ENCODE measurements around the gene FAM53B.
A peak's percentile ranks its signal among the peaks of the same experiment; 100 is the strongest.

FAM53B gene

DNA sequence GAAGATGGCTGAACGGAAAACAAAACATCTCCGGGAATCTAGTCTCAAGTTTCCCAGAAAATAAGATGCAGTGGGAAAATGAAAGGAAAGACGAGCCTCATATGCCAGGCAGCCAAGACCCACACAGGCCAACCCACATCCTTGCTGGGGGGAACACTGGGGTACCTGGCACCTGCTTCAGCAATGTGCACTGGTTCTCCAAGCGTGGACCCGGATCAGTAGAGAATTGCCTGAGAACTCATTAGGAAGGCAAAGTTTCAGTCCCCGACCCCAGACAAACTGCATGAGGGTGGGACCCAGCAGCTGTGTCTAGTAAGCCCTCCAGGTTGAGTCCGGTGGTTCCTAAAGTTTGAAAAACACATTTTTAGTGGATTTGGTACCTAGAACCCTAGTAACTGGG is 18.4 kb downstream of the FAM53B start:
- Histone ChIP-seq H3K4me2 (peak overlapping the region; percentile 79 to 92 (median 86)), H4K20me1 (peaks cover 0 to 62% (median 26%) of the 10 kb centered on the region in 11 experiments; a peak in 13 of 22 replicates), H3K4me3 (no peak overlapping the region), H3K9ac (0 out of 22 replicates have a peak overlapping the region, but pooled peaks of 1 of the 11 experiments have one; percentile 77), H3K36me3 (peaks cover 0 to 23% (median 0%) of the 10 kb centered on the region in 11 experiments; a peak in 5 of 22 replicates), H3K27me3 (no peaks in the 10 kb centered on the region), H3K9me3 (replicated peaks in 1 of 11) (no peaks in the 10 kb centered on the region), H3K4me1 (peaks cover 96 to 100% (median 100%) of the 10 kb centered on the region in 10 experiments), H3K27ac (peak overlapping the region in 4 of 11 experiments; percentile 75 to 93 (median 76); a peak in 9 of 22 replicates)
- no peak for TF ChIP-seq Cebpa-rat (IDR thresholded peaks at IDR 0.05)

- peak overlapping the region in 9 of 11 experiments; percentile 13 to 77 (median 68); a peak in 12 of 22 replicates for H3K9ac ChIP-seq
- no peak for TF ChIP-seq Cebpa-rat (IDR thresholded peaks at IDR 0.05)
- peaks cover 96 to 100% (median 99%) of the 10 kb centered on the region in 10 experiments for H3K4me1 ChIP-seq
- H3K9me3 ChIP-seq (replicated peaks in 1 of 11), result no peaks in the 10 kb centered on the region
- peaks cover 0 to 58% (median 30%) of the 10 kb centered on the region in 11 experiments; a peak in 13 of 22 replicates for H4K20me1 ChIP-seq
- H3K4me2 ChIP-seq, result peak overlapping the region; percentile 79 to 92 (median 86)
- peaks cover 0 to 23% (median 0%) of the 10 kb centered on the region in 11 experiments; a peak in 4 of 22 replicates for H3K36me3 ChIP-seq
- no peak overlapping the region for H3K4me3 ChIP-seq
- peak overlapping the region; percentile 59 to 93 (median 76); a peak in 19 of 22 replicates for H3K27ac ChIP-seq
- H3K27me3 ChIP-seq, result no peaks in the 10 kb centered on the region
Observed at GRCh38 chr10:124725171-124725631, 19.0 kb downstream of the FAM53B start.

DNA sequence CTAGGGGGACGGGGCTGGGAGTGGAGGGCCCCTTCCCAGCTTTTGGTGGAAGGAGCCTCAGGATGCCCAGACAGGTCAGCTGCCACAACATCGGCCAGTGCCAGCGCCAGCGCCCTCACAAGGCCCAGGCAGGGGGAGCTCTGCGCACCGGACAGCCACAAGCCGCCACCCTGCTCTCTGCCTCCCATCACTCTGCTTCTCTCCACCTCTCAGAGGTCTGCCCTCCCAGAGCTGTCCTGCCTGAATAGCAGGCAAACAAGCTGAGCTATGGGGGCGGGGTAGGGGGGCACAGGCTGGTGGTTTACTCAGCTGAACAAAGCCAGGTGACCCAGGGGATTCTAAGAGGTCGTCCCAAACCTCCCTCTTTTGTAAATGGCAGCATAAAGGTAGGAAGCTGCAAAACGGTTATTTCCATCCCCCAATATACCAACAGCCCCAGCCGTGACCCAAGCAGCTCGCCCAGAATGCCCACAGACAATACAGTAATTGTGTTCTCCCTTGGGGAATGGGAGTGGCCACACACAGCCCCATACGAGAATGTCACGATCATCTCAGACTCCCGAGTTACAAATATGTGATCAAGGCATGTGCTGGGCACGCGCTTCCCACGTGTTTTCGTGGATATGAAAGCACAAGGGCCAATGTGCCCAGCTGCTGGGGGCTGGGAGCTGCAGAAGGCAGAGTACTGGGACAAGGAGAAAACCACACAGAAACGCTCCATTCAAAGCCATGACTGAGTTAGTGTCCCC is 19.7 kb downstream of the FAM53B start:
- TF ChIP-seq Cebpa-rat (IDR thresholded peaks at IDR 0.05), result no peak
- H3K4me3 ChIP-seq, result no peak overlapping the region
- no peaks in the 10 kb centered on the region for H3K27me3 ChIP-seq
- H3K27ac ChIP-seq, result peak overlapping the region; percentile 59 to 93 (median 76); a peak in 21 of 22 replicates
- H3K4me2 ChIP-seq, result peak overlapping the region; percentile 79 to 92 (median 86)
- peak overlapping the region; percentile 63 to 77 (median 68) for H3K9ac ChIP-seq
- peaks cover 96 to 100% (median 99%) of the 10 kb centered on the region in 10 experiments for H3K4me1 ChIP-seq
- H3K9me3 ChIP-seq (replicated peaks in 1 of 11), result no peaks in the 10 kb centered on the region
- H3K36me3 ChIP-seq, result peaks cover 0 to 16% (median 0%) of the 10 kb centered on the region in 11 experiments; a peak in 4 of 22 replicates
- peaks cover 0 to 54% (median 30%) of the 10 kb centered on the region in 11 experiments; a peak in 13 of 22 replicates for H4K20me1 ChIP-seq

DNA sequence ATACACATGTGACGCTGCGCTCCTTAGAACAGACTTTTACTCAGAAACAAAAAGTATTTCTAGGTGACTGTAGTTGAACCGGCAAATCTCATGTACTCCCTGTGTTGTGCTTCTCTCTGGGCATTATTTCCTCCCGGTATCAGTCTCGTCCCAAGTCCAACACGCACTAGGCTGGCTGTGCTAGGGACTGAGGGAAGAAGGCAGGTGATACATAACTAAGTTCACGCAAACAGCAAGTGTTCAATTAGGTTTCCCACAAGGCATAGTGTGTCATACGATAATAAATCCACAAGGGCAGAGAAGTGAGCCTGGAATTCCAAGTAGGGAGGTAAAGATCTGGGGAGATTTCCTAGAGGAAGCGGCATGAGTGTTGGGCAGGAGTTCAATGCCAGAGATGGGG is 20.4 kb downstream of the FAM53B start:
- H4K20me1 ChIP-seq, result peaks cover 0 to 54% (median 31%) of the 10 kb centered on the region in 11 experiments; a peak in 14 of 22 replicates
- TF ChIP-seq Cebpa-rat (IDR thresholded peaks at IDR 0.05), result no peak
- H3K27ac ChIP-seq, result peak overlapping the region; percentile 59 to 93 (median 76)
- H3K4me2 ChIP-seq, result peak overlapping the region; percentile 79 to 92 (median 86)
- no peaks in the 10 kb centered on the region for H3K27me3 ChIP-seq
- 0 out of 20 replicates have a peak overlapping the region, but pooled peaks of 1 of the 10 experiments have one; percentile 1 for H3K4me3 ChIP-seq
- H3K36me3 ChIP-seq, result peaks cover 0 to 16% (median 0%) of the 10 kb centered on the region in 11 experiments; a peak in 4 of 22 replicates
- no peaks in the 10 kb centered on the region for H3K9me3 ChIP-seq (replicated peaks in 1 of 11)
- peak overlapping the region; percentile 63 to 77 (median 68) for H3K9ac ChIP-seq
- H3K4me1 ChIP-seq, result peaks cover 96 to 100% (median 99%) of the 10 kb centered on the region in 10 experiments

GRCh38 chr10:124722798-124723783 is 21.1 kb downstream of the FAM53B start:
- H3K9me3 ChIP-seq (replicated peaks in 1 of 11), result no peaks in the 10 kb centered on the region
- no peaks in the 10 kb centered on the region for H3K27me3 ChIP-seq
- H3K27ac ChIP-seq, result peak overlapping the region; percentile 59 to 93 (median 76)
- H3K4me2 ChIP-seq, result peak overlapping the region; percentile 79 to 92 (median 86)
- H3K36me3 ChIP-seq, result peaks cover 0 to 16% (median 0%) of the 10 kb centered on the region in 11 experiments; a peak in 4 of 22 replicates
- H3K4me3 ChIP-seq, result peak overlapping the region in 1 of 10 experiments; percentile 1; a peak in 1 of 20 replicates
- peaks cover 0 to 56% (median 35%) of the 10 kb centered on the region in 11 experiments; a peak in 14 of 22 replicates for H4K20me1 ChIP-seq
- peaks cover 96 to 100% (median 99%) of the 10 kb centered on the region in 10 experiments for H3K4me1 ChIP-seq
- H3K9ac ChIP-seq, result peak overlapping the region; percentile 63 to 77 (median 68)
- no peak for TF ChIP-seq Cebpa-rat (IDR thresholded peaks at IDR 0.05)

GRCh38 chr10:124721330-124722045 is 22.7 kb downstream of the FAM53B start:
- Histone ChIP-seq H3K36me3 (peaks cover 0 to 16% (median 4%) of the 10 kb centered on the region in 11 experiments; a peak in 8 of 22 replicates), H3K9ac (peak overlapping the region; percentile 63 to 77 (median 68); a peak in 21 of 22 replicates), H3K4me3 (no peak overlapping the region), H3K27me3 (no peaks in the 10 kb centered on the region), H3K4me1 (peaks cover 97 to 100% (median 98%) of the 10 kb centered on the region in 10 experiments), H4K20me1 (peaks cover 0 to 69% (median 42%) of the 10 kb centered on the region in 11 experiments; a peak in 16 of 22 replicates), H3K27ac (peak overlapping the region; percentile 59 to 93 (median 76); a peak in 21 of 22 replicates), H3K4me2 (peak overlapping the region; percentile 79 to 92 (median 86)), H3K9me3 (replicated peaks in 1 of 11) (no peaks in the 10 kb centered on the region)
- TF ChIP-seq Cebpa-rat (IDR thresholded peaks at IDR 0.05), result no peak

GRCh38 chr10:124719213-124719851 is 24.8 kb downstream of the FAM53B start:
- no peaks in the 10 kb centered on the region for H3K27me3 ChIP-seq
- H3K9me3 ChIP-seq (replicated peaks in 1 of 11), result no peaks in the 10 kb centered on the region
- TF ChIP-seq Cebpa-rat (IDR thresholded peaks at IDR 0.05), result no peak
- H3K36me3 ChIP-seq, result peaks cover 0 to 15% (median 0%) of the 10 kb centered on the region in 11 experiments; a peak in 8 of 22 replicates
- peaks cover 0 to 74% (median 56%) of the 10 kb centered on the region in 11 experiments; a peak in 18 of 22 replicates for H4K20me1 ChIP-seq
- peak overlapping the region in 6 of 11 experiments; percentile 4 to 51 (median 32); a peak in 7 of 22 replicates for H3K9ac ChIP-seq
- H3K4me2 ChIP-seq, result peak overlapping the region; percentile 58 to 91 (median 77)
- H3K4me1 ChIP-seq, result peaks cover 75 to 98% (median 96%) of the 10 kb centered on the region in 10 experiments
- H3K4me3 ChIP-seq, result no peak overlapping the region
- peak overlapping the region; percentile 23 to 70 (median 44); a peak in 17 of 22 replicates for H3K27ac ChIP-seq

Data from BLaER1 treated with 17β-estradiol and CSF1 and Interleukin-3, amounts not matched to agents 10 nM and 100 nM (cell line).